ENCODE measurements around the gene HIVEP3.

DNA sequence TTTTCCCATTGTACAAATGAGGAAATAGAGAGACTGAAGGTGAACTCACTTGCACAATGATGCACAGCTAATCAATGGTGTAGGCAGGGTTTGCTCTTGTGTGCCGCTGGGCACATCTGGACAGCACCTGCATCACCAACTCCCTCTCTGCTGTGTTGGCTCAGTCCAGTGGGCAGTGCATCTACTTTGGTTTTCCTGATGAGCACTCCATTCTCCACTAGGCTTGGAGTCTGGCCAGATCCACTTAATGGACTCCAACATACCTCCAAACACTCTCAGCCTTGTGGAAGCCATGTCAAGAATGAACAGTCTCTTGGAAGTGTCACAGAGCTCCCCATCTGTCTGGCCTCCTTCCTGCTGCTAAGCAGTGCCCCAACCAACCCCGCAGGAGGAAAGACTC lies 152.2 kb downstream of the HIVEP3 start:
- TF ChIP-seq, protein P1, sequence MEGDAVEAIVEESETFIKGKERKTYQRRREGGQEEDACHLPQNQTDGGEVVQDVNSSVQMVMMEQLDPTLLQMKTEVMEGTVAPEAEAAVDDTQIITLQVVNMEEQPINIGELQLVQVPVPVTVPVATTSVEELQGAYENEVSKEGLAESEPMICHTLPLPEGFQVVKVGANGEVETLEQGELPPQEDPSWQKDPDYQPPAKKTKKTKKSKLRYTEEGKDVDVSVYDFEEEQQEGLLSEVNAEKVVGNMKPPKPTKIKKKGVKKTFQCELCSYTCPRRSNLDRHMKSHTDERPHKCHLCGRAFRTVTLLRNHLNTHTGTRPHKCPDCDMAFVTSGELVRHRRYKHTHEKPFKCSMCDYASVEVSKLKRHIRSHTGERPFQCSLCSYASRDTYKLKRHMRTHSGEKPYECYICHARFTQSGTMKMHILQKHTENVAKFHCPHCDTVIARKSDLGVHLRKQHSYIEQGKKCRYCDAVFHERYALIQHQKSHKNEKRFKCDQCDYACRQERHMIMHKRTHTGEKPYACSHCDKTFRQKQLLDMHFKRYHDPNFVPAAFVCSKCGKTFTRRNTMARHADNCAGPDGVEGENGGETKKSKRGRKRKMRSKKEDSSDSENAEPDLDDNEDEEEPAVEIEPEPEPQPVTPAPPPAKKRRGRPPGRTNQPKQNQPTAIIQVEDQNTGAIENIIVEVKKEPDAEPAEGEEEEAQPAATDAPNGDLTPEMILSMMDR (IDR thresholded peaks at IDR 0.05), result no peak
- TF ChIP-seq EP300 (IDR thresholded peaks at IDR 0.05) (no peak), POLR2AphosphoS5 (IDR thresholded peaks at IDR 0.05) (no peak), POLR2A (IDR thresholded peaks at IDR 0.05; ENCODE audit: low read depth) (no peak)
